HepG2 (cell line): ENCODE results near the gene NRSN2. TPM values are rescaled to one million over a fixed set of nuclear protein-coding genes. Genes with fewer than 3 reads are reported as not detected.
A peak's percentile ranks its signal among the peaks of the same experiment; 100 is the strongest.

Source experiments
- ARHGAP35 ChIP-seq: sonication (generic); formaldehyde crosslinking; IDR thresholded peaks from 2 replicates; pipeline ENCODE4 v1.9.0; 2022; ENCODE audit warnings: mild to moderate bottlenecking, inconsistent platforms, moderate library complexity, missing genetic modification reagents, borderline replicate concordance
- ARNT ChIP-seq: fragments of 450-650 bp; IDR thresholded peaks from 2 replicates; pipeline ENCODE4 v1.6.1; 2017
- ELF4 ChIP-seq: sonication (generic); formaldehyde crosslinking; IDR thresholded peaks from 2 replicates; pipeline ENCODE4 v1.5.0; 2020; ENCODE audit warnings: missing genetic modification reagents, mild to moderate bottlenecking, moderate library complexity, borderline replicate concordance
- ESRRA ChIP-seq: sonication (generic); formaldehyde crosslinking; IDR thresholded peaks from 2 replicates; pipeline ENCODE4 v1.5.1; 2020; ENCODE audit warnings: mild to moderate bottlenecking, low read depth, missing genetic modification reagents
- GPN1 ChIP-seq: sonication (generic); formaldehyde crosslinking; IDR thresholded peaks from 2 replicates; pipeline ENCODE4 v1.5.1; 2020; ENCODE audit warnings: missing genetic modification reagents, borderline replicate concordance
- HDAC2 ChIP-seq: sonication (generic); formaldehyde crosslinking; IDR thresholded peaks from 2 replicates; pipeline ENCODE4 v1.4.0; 2020; ENCODE audit warnings: missing genetic modification reagents
- HNRNPL ChIP-seq: fragments of 200-400 bp; formaldehyde crosslinking; IDR thresholded peaks from 2 replicates; pipeline ENCODE4 v1.6.1; 2017; ENCODE audit warnings: mild to moderate bottlenecking, low read depth, low read length
- KAT7 ChIP-seq: IDR thresholded peaks from 2 replicates; pipeline ENCODE4 v1.6.1; 2018; ENCODE audit warnings: borderline replicate concordance, missing compliant biosample characterization
- KDM4B ChIP-seq: sonication (generic); formaldehyde crosslinking; IDR thresholded peaks from 2 replicates; pipeline ENCODE4 v1.4.0; 2020; ENCODE audit warnings: missing genetic modification reagents
- MBD4 ChIP-seq: IDR thresholded peaks from 2 replicates; pipeline ENCODE4 v1.6.1; 2012; ENCODE audit warnings: low read length, inconsistent platforms, borderline replicate concordance
- MEIS2 ChIP-seq: sonication (generic); formaldehyde crosslinking; IDR thresholded peaks from 2 replicates; pipeline ENCODE4 v1.9.0; 2021; ENCODE audit warnings: mild to moderate bottlenecking, missing genetic modification reagents
- MXI1 ChIP-seq: IDR thresholded peaks from 3 replicates; pipeline ENCODE4 v1.6.1; 2012; ENCODE audit warnings: low read depth, low read length, inconsistent platforms, borderline replicate concordance
- MZF1 ChIP-seq: sonication (generic); formaldehyde crosslinking; IDR thresholded peaks from 2 replicates; pipeline ENCODE4 v1.8.1; 2023; ENCODE audit warnings: mild to moderate bottlenecking, missing genetic modification reagents, borderline replicate concordance
- RAD21 ChIP-seq: fragments of 450-650 bp; formaldehyde crosslinking; IDR thresholded peaks from 2 replicates; pipeline ENCODE4 v1.5.0; 2020; ENCODE audit warnings: mild to moderate bottlenecking
- RFX5 ChIP-seq: IDR thresholded peaks from 2 replicates; pipeline ENCODE4 v1.6.1; 2011; ENCODE audit warnings: low read depth, low read length, improper control_type of control experiment
- SP4 ChIP-seq: sonication (generic); formaldehyde crosslinking; IDR thresholded peaks from 2 replicates; pipeline ENCODE4 v1.8.1; 2023; ENCODE audit warnings: mild to moderate bottlenecking, missing genetic modification reagents
- TCF7 ChIP-seq: sonication (generic); IDR thresholded peaks from 2 replicates; pipeline ENCODE4 v1.6.1; 2016; ENCODE audit warnings: antibody characterized with exemption, low read depth
- TRIM24 ChIP-seq: sonication (generic); formaldehyde crosslinking; IDR thresholded peaks from 2 replicates; pipeline ENCODE4 v1.8.0; 2022; ENCODE audit warnings: mild to moderate bottlenecking, missing genetic modification reagents
- ZNF275 ChIP-seq: sonication (generic); formaldehyde crosslinking; IDR thresholded peaks from 2 replicates; pipeline ENCODE4 v1.8.0; 2022; ENCODE audit warnings: missing genetic modification reagents, mild to moderate bottlenecking, inconsistent platforms, borderline replicate concordance
- ZNF639 ChIP-seq: conservative IDR thresholded peaks from 2 replicates; pipeline ENCODE4 v1.6.1; 2018; ENCODE audit warnings: missing genetic modification reagents
- ZNF749 ChIP-seq: sonication (generic); formaldehyde crosslinking; IDR thresholded peaks from 2 replicates; pipeline ENCODE4 v1.8.0; 2022; ENCODE audit warnings: mild to moderate bottlenecking, missing genetic modification reagents, moderate library complexity, borderline replicate concordance
- ZNF773 ChIP-seq: sonication (generic); formaldehyde crosslinking; IDR thresholded peaks from 2 replicates; pipeline ENCODE4 v1.4.0; 2020; ENCODE audit warnings: missing genetic modification reagents, borderline replicate concordance
- ZNF792 ChIP-seq: IDR thresholded peaks from 2 replicates; pipeline ENCODE4 v1.6.1; 2016
- polyA plus RNA-seq, 8 experiments: library from polyadenylated mRNA; depleted of rRNA in 3 of 8; stranded (reverse) in 7 of 8; unstranded in 1 of 8; fragments of >200 nt; fragmentation: Illumina TruSeq in 4 of 8; extraction: Trizol in 4 of 8; gene quantifications; 2 replicates each; pipeline versions ENCODE4 v1.2.1 to v1.2.3, GENCODE V29; 2011 to 2016; ENCODE audit warnings: low read depth in 4 of 8, missing spikeins in 1 of 8, mixed read lengths in 1 of 8; ENCODE audit not compliant: insufficient read depth in 1 of 8
- total RNA-seq, 5 experiments: library from RNA; depleted of rRNA; stranded (reverse); fragments of >200 nt; fragmentation: Illumina TruSeq; extraction: Trizol; gene quantifications; 2 replicates each; pipeline ENCODE4 v1.2.3, GENCODE V29; 2016; ENCODE audit warnings: low read depth in 1 of 5
- TF ChIP-seq, protein P1 (sequence below): IDR thresholded peaks from 2 replicates; pipeline ENCODE4 v1.6.1; 2012; ENCODE audit warnings: inconsistent platforms
- TF ChIP-seq, protein P2 (sequence below): IDR thresholded peaks from 2 replicates; pipeline ENCODE4 v1.4.0; 2020; ENCODE audit warnings: mild to moderate bottlenecking, missing genetic modification reagents

NRSN2 gene
- total and polyA plus RNA-seq, 2 of the 13 experiments (the other 11 are each of a cell fraction or from before 2014, with no cell fraction given), result 32.3 to 49.4 TPM

GRCh38 chr20:347640-348484 is 951 bp downstream of the NRSN2 start (continued):
- TF ChIP-seq ELF4 (CRISPR knock-in tag), result peak; percentile 90
- peak; percentile 96 for TF ChIP-seq MEIS2
- TF ChIP-seq, protein P1, sequence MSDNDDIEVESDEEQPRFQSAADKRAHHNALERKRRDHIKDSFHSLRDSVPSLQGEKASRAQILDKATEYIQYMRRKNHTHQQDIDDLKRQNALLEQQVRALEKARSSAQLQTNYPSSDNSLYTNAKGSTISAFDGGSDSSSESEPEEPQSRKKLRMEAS, result peak; percentile 88
- no peak for TF ChIP-seq MBD4
- TF ChIP-seq ZNF792 (CRISPR knock-in tag), result peak; percentile 91
- TF ChIP-seq SP4, result peak; percentile 92
- peak; percentile 65 for TF ChIP-seq RAD21 (CRISPR knock-in tag)
- peak; percentile 90; the same call in 1 of the 2 replicates for TF ChIP-seq KAT7
- TF ChIP-seq ESRRA, result peak; percentile 100
- no peak for TF ChIP-seq GPN1 (CRISPR knock-in tag)
- TF ChIP-seq ZNF773, result no peak; the same call in 1 of the 2 replicates
- TF ChIP-seq, protein P2, sequence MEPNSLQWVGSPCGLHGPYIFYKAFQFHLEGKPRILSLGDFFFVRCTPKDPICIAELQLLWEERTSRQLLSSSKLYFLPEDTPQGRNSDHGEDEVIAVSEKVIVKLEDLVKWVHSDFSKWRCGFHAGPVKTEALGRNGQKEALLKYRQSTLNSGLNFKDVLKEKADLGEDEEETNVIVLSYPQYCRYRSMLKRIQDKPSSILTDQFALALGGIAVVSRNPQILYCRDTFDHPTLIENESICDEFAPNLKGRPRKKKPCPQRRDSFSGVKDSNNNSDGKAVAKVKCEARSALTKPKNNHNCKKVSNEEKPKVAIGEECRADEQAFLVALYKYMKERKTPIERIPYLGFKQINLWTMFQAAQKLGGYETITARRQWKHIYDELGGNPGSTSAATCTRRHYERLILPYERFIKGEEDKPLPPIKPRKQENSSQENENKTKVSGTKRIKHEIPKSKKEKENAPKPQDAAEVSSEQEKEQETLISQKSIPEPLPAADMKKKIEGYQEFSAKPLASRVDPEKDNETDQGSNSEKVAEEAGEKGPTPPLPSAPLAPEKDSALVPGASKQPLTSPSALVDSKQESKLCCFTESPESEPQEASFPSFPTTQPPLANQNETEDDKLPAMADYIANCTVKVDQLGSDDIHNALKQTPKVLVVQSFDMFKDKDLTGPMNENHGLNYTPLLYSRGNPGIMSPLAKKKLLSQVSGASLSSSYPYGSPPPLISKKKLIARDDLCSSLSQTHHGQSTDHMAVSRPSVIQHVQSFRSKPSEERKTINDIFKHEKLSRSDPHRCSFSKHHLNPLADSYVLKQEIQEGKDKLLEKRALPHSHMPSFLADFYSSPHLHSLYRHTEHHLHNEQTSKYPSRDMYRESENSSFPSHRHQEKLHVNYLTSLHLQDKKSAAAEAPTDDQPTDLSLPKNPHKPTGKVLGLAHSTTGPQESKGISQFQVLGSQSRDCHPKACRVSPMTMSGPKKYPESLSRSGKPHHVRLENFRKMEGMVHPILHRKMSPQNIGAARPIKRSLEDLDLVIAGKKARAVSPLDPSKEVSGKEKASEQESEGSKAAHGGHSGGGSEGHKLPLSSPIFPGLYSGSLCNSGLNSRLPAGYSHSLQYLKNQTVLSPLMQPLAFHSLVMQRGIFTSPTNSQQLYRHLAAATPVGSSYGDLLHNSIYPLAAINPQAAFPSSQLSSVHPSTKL (CRISPR knock-in tag), result peak; percentile 97
- no peak; the same call in 1 of the 2 replicates for TF ChIP-seq TCF7
- TF ChIP-seq ZNF275 (CRISPR knock-in tag), result peak; percentile 97; the same call in 1 of the 2 replicates
- peak; percentile 94 for TF ChIP-seq HDAC2 (CRISPR knock-in tag)
- peak; percentile 91; the same call in 1 of the 2 replicates for TF ChIP-seq ZNF749 (CRISPR knock-in tag)
- peak; percentile 94; the same call in 1 of the 2 replicates for TF ChIP-seq KDM4B (CRISPR knock-in tag)
- no peak for TF ChIP-seq TRIM24 (CRISPR knock-in tag)
- peak; percentile 97 for TF ChIP-seq MXI1
- peak; percentile 91; the same call in 1 of the 2 replicates for TF ChIP-seq ARNT
- peak; percentile 62; the same call in 1 of the 2 replicates for TF ChIP-seq ARHGAP35
- 0 out of 2 replicates have a peak, but pooled peaks have one; percentile 70 for TF ChIP-seq MZF1 (CRISPR knock-in tag)
- TF ChIP-seq ZNF639 (CRISPR knock-in tag), result peak; percentile 99
- peak; percentile 81 for TF ChIP-seq RFX5
- no peak; the same call in 1 of the 2 replicates for TF ChIP-seq HNRNPL
